ENCODE measurements around the gene APOL4.
"Not testable (repeated sequence)": the region's sequence is repeated elsewhere in the genome, so short reads cannot be mapped to it uniquely, and the experiment has no call there.

The APOL4 gene

GRCh38 chr22:36208914-36209313 is 7.3 kb upstream of the APOL4 start:
- in situ Hi-C loops (cut with HindIII; ENCODE audit: low sequenced_read_pairs), result no loop called here

GRCh38 chr22:36208162-36208765 is 6.7 kb upstream of the APOL4 start:
- in situ Hi-C loops (cut with HindIII; ENCODE audit: low sequenced_read_pairs), result no loop called here

GRCh38 chr22:36206255-36206654 is 4.6 kb upstream of the APOL4 start:
- in situ Hi-C loops (cut with HindIII; ENCODE audit: low sequenced_read_pairs), result no loop called here

GRCh38 chr22:36205573-36205972 is 4.0 kb upstream of the APOL4 start:
- in situ Hi-C loops (cut with HindIII; ENCODE audit: low sequenced_read_pairs), result not testable (repeated sequence)

GRCh38 chr22:36204632-36205015 is 3.0 kb upstream of the APOL4 start:
- in situ Hi-C loops (cut with HindIII; ENCODE audit: low sequenced_read_pairs), result no loop called here

GRCh38 chr22:36204001-36204631 is 2.5 kb upstream of the APOL4 start:
- in situ Hi-C loops (cut with HindIII; ENCODE audit: low sequenced_read_pairs), result no loop called here

- in situ Hi-C loops (cut with HindIII; ENCODE audit: low sequenced_read_pairs), result not testable (repeated sequence)
These were observed 1.8 kb upstream of the APOL4 start for GRCh38 chr22:36203441-36203840.

- in situ Hi-C loops (cut with HindIII; ENCODE audit: low sequenced_read_pairs), result not testable (repeated sequence)
These were observed 1.3 kb upstream of the APOL4 start for GRCh38 chr22:36202906-36203305.

GRCh38 chr22:36201025-36201424 is 584 bp downstream of the APOL4 start:
- in situ Hi-C loops (cut with HindIII; ENCODE audit: low sequenced_read_pairs), result not testable (repeated sequence)

- in situ Hi-C loops (cut with HindIII; ENCODE audit: low sequenced_read_pairs), result no loop called here
These were observed 2.5 kb downstream of the APOL4 start for GRCh38 chr22:36199001-36199551.

- in situ Hi-C loops (cut with HindIII; ENCODE audit: low sequenced_read_pairs), result no loop called here
These were observed 3.1 kb downstream of the APOL4 start for GRCh38 chr22:36198536-36198935.

- in situ Hi-C loops (cut with HindIII; ENCODE audit: low sequenced_read_pairs), result no loop called here
These were observed 4.0 kb downstream of the APOL4 start for GRCh38 chr22:36197514-36198146.

- in situ Hi-C loops (cut with HindIII; ENCODE audit: low sequenced_read_pairs), result no loop called here
These were observed 4.6 kb downstream of the APOL4 start for GRCh38 chr22:36197065-36197440.

GRCh38 chr22:36196254-36197064 is 5.2 kb downstream of the APOL4 start:
- in situ Hi-C loops (cut with HindIII; ENCODE audit: low sequenced_read_pairs), result no loop called here

GRCh38 chr22:36194971-36195370 is 6.6 kb downstream of the APOL4 start:
- in situ Hi-C loops (cut with HindIII; ENCODE audit: low sequenced_read_pairs), result no loop called here

GRCh38 chr22:36194385-36194784 is 7.2 kb downstream of the APOL4 start:
- in situ Hi-C loops (cut with HindIII; ENCODE audit: low sequenced_read_pairs), result no loop called here

GRCh38 chr22:36193577-36193976 is 8.0 kb downstream of the APOL4 start:
- in situ Hi-C loops (cut with HindIII; ENCODE audit: low sequenced_read_pairs), result no loop called here

GRCh38 chr22:36193171-36193570 is 8.4 kb downstream of the APOL4 start:
- in situ Hi-C loops (cut with HindIII; ENCODE audit: low sequenced_read_pairs), result no loop called here

- in situ Hi-C loops (cut with HindIII; ENCODE audit: low sequenced_read_pairs), result no loop called here
These were observed 9.1 kb downstream of the APOL4 start for GRCh38 chr22:36192542-36192941.

- in situ Hi-C loops (cut with HindIII; ENCODE audit: low sequenced_read_pairs), result no loop called here
These were observed 10.3 kb downstream of the APOL4 start for GRCh38 chr22:36191106-36191836.

- in situ Hi-C loops (cut with HindIII; ENCODE audit: low sequenced_read_pairs), result not testable (repeated sequence)
These were observed 13.7 kb downstream of the APOL4 start for GRCh38 chr22:36187862-36188261.
